ENCODE measurements around the gene CCDC73. TPM values are rescaled to one million over a fixed set of nuclear protein-coding genes. Genes with fewer than 3 reads are reported as not detected.

CCDC73 gene
- polyA plus RNA-seq, 1 of the 3 experiments (the other 2 are of a cell fraction), result not detected

- Histone ChIP-seq H3K4me1 (ENCODE audit: control insufficient read depth in 1 of 2, insufficient read depth in 2 of 2, low read depth in 1 of 2, low read length in 1 of 2) (peaks cover 0 to 4% of the 10 kb centered on the region in 2 experiments; a peak in 1 of 4 replicates), H4K20me1 (ENCODE audit: insufficient read depth) (no peaks in the 10 kb centered on the region), H3K4me2 (no peak overlapping the region), H2AFZ (ENCODE audit: low read depth) (no peak overlapping the region), H3K36me3 (replicated peaks in 1 of 2; ENCODE audit: control insufficient read depth in 1 of 2, insufficient read depth in 2 of 2, low read length in 1 of 2) (no peaks in the 10 kb centered on the region), H3K4me3 (ENCODE audit: low read depth in 2 of 2, low read length in 1 of 2) (no peak overlapping the region), H3K79me2 (ENCODE audit: insufficient read depth) (no peaks in the 10 kb centered on the region), H3K27ac (ENCODE audit: low read depth in 2 of 2, low read length in 1 of 2) (no peak overlapping the region), H3K27me3 (ENCODE audit: insufficient read depth) (no peaks in the 10 kb centered on the region; the same call in 1 of the 2 replicates), H3F3A (replicated peaks; ENCODE audit: insufficient read depth) (no peaks in the 10 kb centered on the region), H3K9me2 (no peaks in the 10 kb centered on the region), H3K9me3 (no peaks in the 10 kb centered on the region), H3K9ac (no peak overlapping the region)
- no peak for TF ChIP-seq RAD21 (IDR thresholded peaks at IDR 0.05; ENCODE audit: low read length)
- WGBS (ENCODE audit: low lambda C conversion rate), result 63% methylated on average over 2 of the region's 2 CpGs
- DNase-seq, result no peak
- POLR2A ChIA-PET, result no interaction called here
- CTCF ChIA-PET, result no interaction called here
Measured at GRCh38 chr11:32819187-32819586, 24.7 kb upstream of the CCDC73 start.

- H3K79me2 ChIP-seq (ENCODE audit: insufficient read depth), result no peaks in the 10 kb centered on the region
- ChIA-PET POLR2A (no interaction called here), CTCF (no interaction called here)
- H3K4me1 ChIP-seq (ENCODE audit: control insufficient read depth in 1 of 2, insufficient read depth in 2 of 2, low read depth in 1 of 2, low read length in 1 of 2), result peaks cover 0 to 4% of the 10 kb centered on the region in 2 experiments; a peak in 1 of 4 replicates
- H3K9me2 ChIP-seq, result no peaks in the 10 kb centered on the region
- H3K9me3 ChIP-seq, result no peaks in the 10 kb centered on the region
- no peaks in the 10 kb centered on the region for H3F3A ChIP-seq (replicated peaks; ENCODE audit: insufficient read depth)
- no peak overlapping the region for H2AFZ ChIP-seq (ENCODE audit: low read depth)
- no peak overlapping the region for H3K9ac ChIP-seq
- H3K27me3 ChIP-seq (ENCODE audit: insufficient read depth), result no peaks in the 10 kb centered on the region; the same call in 1 of the 2 replicates
- 58% methylated on average over 3 of the region's 3 CpGs for WGBS (ENCODE audit: low lambda C conversion rate)
- no peaks in the 10 kb centered on the region for H3K36me3 ChIP-seq (replicated peaks in 1 of 2; ENCODE audit: control insufficient read depth in 1 of 2, insufficient read depth in 2 of 2, low read length in 1 of 2)
- H3K4me2 ChIP-seq, result no peak overlapping the region
- no peak for DNase-seq
- H3K27ac ChIP-seq (ENCODE audit: low read depth in 2 of 2, low read length in 1 of 2), result no peak overlapping the region
- H4K20me1 ChIP-seq (ENCODE audit: insufficient read depth), result no peaks in the 10 kb centered on the region
- H3K4me3 ChIP-seq (ENCODE audit: low read depth in 2 of 2, low read length in 1 of 2), result no peak overlapping the region
- TF ChIP-seq RAD21 (IDR thresholded peaks at IDR 0.05; ENCODE audit: low read length), result no peak
- TF ChIP-seq FOXM1 (IDR thresholded peaks at IDR 0.05; ENCODE audit: low read depth), result no peak
- no peak for TF ChIP-seq CTCF (IDR thresholded peaks at IDR 0.05)
- no peak for TF ChIP-seq ZBTB33 (IDR thresholded peaks at IDR 0.05; ENCODE audit: borderline replicate concordance, low read depth)
- TF ChIP-seq EP300 (IDR thresholded peaks at IDR 0.05; ENCODE audit: borderline replicate concordance in 1 of 2, low read depth in 1 of 2, low read length in 1 of 2), result no peak
- TF ChIP-seq TEAD4 (IDR thresholded peaks at IDR 0.05; ENCODE audit: borderline replicate concordance, insufficient read depth), result no peak
- TF ChIP-seq CHD2 (IDR thresholded peaks at IDR 0.05; ENCODE audit: low read length, partially characterized antibody), result no peak
- no peak for TF ChIP-seq TAF1 (IDR thresholded peaks at IDR 0.05; ENCODE audit: borderline replicate concordance, low read depth, low read length)
- no peak for TF ChIP-seq MEF2A (IDR thresholded peaks at IDR 0.05; ENCODE audit: borderline replicate concordance, low read depth)
- TF ChIP-seq GATA2 (CRISPR knock-in tag; IDR thresholded peaks at IDR 0.05), result no peak
- TF ChIP-seq JUND (IDR thresholded peaks at IDR 0.05), result no peak
- TF ChIP-seq ELF1 (IDR thresholded peaks at IDR 0.05), result no peak
- TF ChIP-seq YY1 (IDR thresholded peaks at IDR 0.05; ENCODE audit: low read depth), result no peak
- no peak for TF ChIP-seq NFIC (IDR thresholded peaks at IDR 0.05; ENCODE audit: borderline replicate concordance)
- TF ChIP-seq RFX5 (IDR thresholded peaks at IDR 0.05; ENCODE audit: low read length), result no peak
- TF ChIP-seq IRF3 (IDR thresholded peaks at IDR 0.05; ENCODE audit: low read depth, low read length), result no peak
- TF ChIP-seq USF2 (IDR thresholded peaks at IDR 0.05; ENCODE audit: borderline replicate concordance, low read depth, low read length), result no peak
Measured at GRCh38 chr11:32817852-32818183, 23.4 kb upstream of the CCDC73 start.

All from SK-N-SH (cell line).